K562 (cell line): ENCODE measurements around the gene HMGN5. TPM values are rescaled to one million over a fixed set of nuclear protein-coding genes. Genes with fewer than 3 reads are reported as not detected.

ENCODE experiments used
- ATAC-seq: fragments of 200-7000 bp; cut with Tn5 transposase; 3 replicates; pipeline ENCODE4 v1.9.1; 2020; ENCODE audit warnings: moderate library complexity
- BruUV-seq: library from RNA; stranded (reverse); fragments of 400-500 nt; replicated peaks from 2 replicates; lab custom pipeline; 2021; lab: Mats Ljungman, UMichigan
- CTCF ChIA-PET: fragments of 300-600 bp; formaldehyde crosslinking; extraction: SDS; loops from one replicate; lab custom pipeline; 2021; ENCODE audit warnings: low intra/inter-chr PET ratio; lab: Yijun Ruan, JAX
- POLR2A ChIA-PET: fragments of 300-600, 350-650 bp; sonication (Branson Sonifier 250); formaldehyde crosslinking; extraction: SDS; loops from one replicate; lab custom pipeline; 2021; ENCODE audit warnings: antibody characterized with exemption, inconsistent platforms; lab: Yijun Ruan, JAX
- DNase-seq, 4 experiments: peaks; one replicate each; pipeline versions ENCODE4 v3.0.0 to v3.0.0-alpha.2; 2011 to 2018; ENCODE audit warnings: low spot score in 3 of 4, mixed read lengths in 3 of 4; ENCODE audit errors: extremely low read depth in 1 of 4
- FAIRE-seq: peaks from 2 replicates; lab custom pipeline; 2011; peaks lifted over from hg19 to GRCh38; lab: Jason Lieb, UNC
- H2AFZ ChIP-seq: 2 replicates; pipeline ENCODE4 v1.6.0; 2011; ENCODE audit warnings: low read depth, low read length, control low read depth, inconsistent platforms
- H3K27ac ChIP-seq: fragments of 200-600 bp; 3 replicates; pipeline ENCODE4 v1.8.0; 2011; ENCODE audit warnings: low read depth, mild to moderate bottlenecking, control low read depth, inconsistent platforms, low read length, moderate library complexity, mixed read lengths; ENCODE audit errors: extremely low read depth
- H3K27me3 ChIP-seq, 2 experiments: fragments of 300-600 bp in 1 of 2; 2 replicates in 1 of 2; 3 replicates in 1 of 2; pipeline versions ENCODE4 v1.6.0 to v1.8.0; 2011; ENCODE audit warnings: inconsistent platforms in 2 of 2, low read length in 2 of 2, mild to moderate bottlenecking in 1 of 2, mixed read lengths in 1 of 2, moderate library complexity in 1 of 2; ENCODE audit not compliant: control insufficient read depth in 2 of 2, insufficient read depth in 2 of 2
- H3K36me3 ChIP-seq: fragments of 300-600 bp; 3 replicates; pipeline ENCODE4 v1.8.0; 2011; ENCODE audit warnings: mild to moderate bottlenecking, low read length, inconsistent platforms; ENCODE audit not compliant: control insufficient read depth, insufficient read depth
- H3K4me1 ChIP-seq, 2 experiments: fragments of 200-600 bp in 1 of 2; replicated peaks in 1 of 2; 2 replicates in 1 of 2; 3 replicates in 1 of 2; pipeline versions ENCODE4 v1.5.1 to v1.8.0; 2011; ENCODE audit warnings: inconsistent platforms in 2 of 2, low read length in 2 of 2, mild to moderate bottlenecking in 1 of 2, mixed read lengths in 1 of 2, moderate library complexity in 1 of 2; ENCODE audit not compliant: control insufficient read depth in 2 of 2, insufficient read depth in 2 of 2
- H3K4me2 ChIP-seq: 2 replicates; pipeline ENCODE4 v1.6.1; 2011; ENCODE audit warnings: low read length, control low read depth, inconsistent platforms, mixed read lengths; ENCODE audit not compliant: insufficient read depth
- H3K4me3 ChIP-seq: fragments of 200-600 bp; sonication (generic), shearing (Covaris generic); 2 replicates; pipeline ENCODE4 v1.5.1; 2016; ENCODE audit warnings: control low read depth, inconsistent platforms
- H3K79me2 ChIP-seq: fragments of 200-600 bp; 3 replicates; pipeline ENCODE4 v1.8.0; 2011; ENCODE audit warnings: low read length, inconsistent platforms; ENCODE audit not compliant: control insufficient read depth, insufficient read depth
- H3K9ac ChIP-seq, 2 experiments: 2 replicates each; pipeline versions ENCODE4 v1.6.0 to v1.6.1; 2011; ENCODE audit warnings: low read depth in 2 of 2, low read length in 2 of 2, control low read depth in 1 of 2, inconsistent platforms in 1 of 2, mild to moderate bottlenecking in 1 of 2, mixed read lengths in 1 of 2; ENCODE audit not compliant: insufficient read depth in 1 of 2
- H3K9me1 ChIP-seq: one replicate; pipeline ENCODE4 v1.6.0; 2011; ENCODE audit warnings: inconsistent platforms, mild to moderate bottlenecking, low read length, moderate library complexity; ENCODE audit not compliant: control insufficient read depth, insufficient read depth
- H3K9me3 ChIP-seq: replicated peaks from 2 replicates; pipeline ENCODE4 v1.5.1; 2011; ENCODE audit warnings: low read depth, low read length, inconsistent platforms; ENCODE audit not compliant: control insufficient read depth, insufficient read depth
- H4K20me1 ChIP-seq: replicated peaks from 2 replicates; pipeline ENCODE4 v1.6.1; 2011; ENCODE audit warnings: low read length, inconsistent platforms, mixed read lengths; ENCODE audit not compliant: control insufficient read depth, insufficient read depth
- CTCF ChIP-seq, 3 experiments: IDR thresholded peaks in 2 of 3; conservative IDR thresholded peaks in 1 of 3; 2 replicates each; pipeline ENCODE4 v1.5.1; 2011 to 2012; ENCODE audit warnings: low read length in 3 of 3, mild to moderate bottlenecking in 3 of 3, control low read depth in 2 of 3, improper control_type of control experiment in 1 of 3, inconsistent platforms in 1 of 3, low read depth in 1 of 3, mixed read lengths in 1 of 3, moderate library complexity in 1 of 3; ENCODE audit not compliant: insufficient read depth in 2 of 3
- IRF9 ChIP-seq: fragments of 450-650 bp; IDR thresholded peaks from 2 replicates; pipeline ENCODE4 v1.6.1; 2016; ENCODE audit warnings: missing biosample characterization, missing genetic modification characterization
- RAD21 ChIP-seq, 2 experiments: fragments of 250-450 bp in 1 of 2; fragments of 450-650 bp in 1 of 2; sonication (Bioruptor Pico) in 1 of 2; formaldehyde crosslinking in 1 of 2; IDR thresholded peaks in 1 of 2; conservative IDR thresholded peaks in 1 of 2; 2 replicates each; pipeline versions ENCODE4 v1.4.0 to v1.8.0; 2020 to 2022; ENCODE audit warnings: mild to moderate bottlenecking in 2 of 2, moderate library complexity in 1 of 2
- SMC3 ChIP-seq: conservative IDR thresholded peaks from 2 replicates; pipeline ENCODE4 v1.6.1; 2011; ENCODE audit warnings: low read depth, low read length, improper control_type of control experiment; ENCODE audit not compliant: insufficient read depth
- ZNF311 ChIP-seq: fragments of 250-450 bp; sonication (Bioruptor Pico); IDR thresholded peaks from 2 replicates; pipeline ENCODE4 v1.4.0; 2020; ENCODE audit warnings: mild to moderate bottlenecking, moderate library complexity
- WGBS: fragments of 100-300 bp; shearing (Covaris generic); methylation state at CpG from one replicate; pipeline ENCODE4 v1.1.6; 2016; ENCODE audit warnings: low coverage, mixed read lengths; ENCODE audit not compliant: insufficient coverage; ENCODE audit errors: missing lambda C conversion rate; 5-methylcytosine and 5-hydroxymethylcytosine counted together
- in situ Hi-C: fragments of 300-500 bp; cut with MboI; formaldehyde crosslinking; loops from 4 replicates; pipeline ENCODE4 v1.15.0; 2018; ENCODE audit warnings: inconsistent platforms, mixed read lengths
- intact Hi-C: fragments of 100-400 bp; cut with micrococcal nuclease; formaldehyde crosslinking; loops from 2 replicates; pipeline ENCODE4 v1.14.2; 2022
- polyA plus RNA-seq, 8 experiments: library from polyadenylated mRNA; depleted of rRNA in 4 of 8; stranded (reverse) in 5 of 8; unstranded in 3 of 8; fragments of >200 nt; fragmentation: Nextera tagmentation in 2 of 8; fragmentation: Illumina TruSeq in 1 of 8; extraction: Ambion mirVana in 2 of 8; extraction: Trizol in 1 of 8; gene quantifications; 2 replicates each; pipeline versions ENCODE4 v1.2.1 to v1.2.3, GENCODE V29; 2011 to 2014; ENCODE audit warnings: inconsistent platforms in 1 of 8, missing spikeins in 1 of 8
- total RNA-seq, 7 experiments: library from RNA; depleted of rRNA in 6 of 7; stranded (reverse); fragments of >200 nt in 6 of 7; fragmentation: Illumina TruSeq in 2 of 7; extraction: Trizol in 2 of 7; gene quantifications; 2 replicates each; pipeline versions ENCODE4 v1.2.1 to v1.2.3, GENCODE V29; 2011 to 2021; ENCODE audit warnings: low replicate concordance in 1 of 7

The HMGN5 gene
- total and polyA plus RNA-seq, 9 of the 15 experiments (the other 6 are each of a cell fraction or from before 2014, with no cell fraction given) = 2.5 to 56.1 (median 7.0) TPM

DNA sequence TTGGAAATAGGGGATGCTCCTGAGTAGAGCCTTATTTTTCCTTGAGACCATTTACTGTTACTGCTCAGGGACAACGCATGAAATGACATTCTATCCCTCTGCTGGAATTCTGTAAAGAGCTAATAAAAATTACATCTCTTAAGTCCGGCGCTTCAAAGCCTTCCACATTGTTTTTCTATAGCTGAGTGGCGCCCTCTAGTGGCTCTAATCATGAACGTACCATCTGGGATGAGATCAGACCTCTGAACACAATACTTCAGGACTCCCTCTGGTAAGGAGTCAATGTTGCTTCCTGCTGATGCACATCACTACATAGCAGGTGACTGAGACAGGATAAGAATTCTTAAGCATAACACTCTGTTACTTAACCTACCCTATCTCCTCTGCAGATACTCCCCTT lies 6.0 kb downstream of the HMGN5 start:
- Histone ChIP-seq H2AFZ (no peak overlapping the region), H3K9ac (no peak overlapping the region), H3K4me2 (no peak overlapping the region), H3K27me3 (no peaks in the 10 kb centered on the region), H3K9me3 (no peaks in the 10 kb centered on the region), H3K4me1 (no peaks in the 10 kb centered on the region), H3K9me1 (no peaks in the 10 kb centered on the region), H3K79me2 (no peaks in the 10 kb centered on the region), H3K36me3 (no peaks in the 10 kb centered on the region), H3K4me3 (no peak overlapping the region), H3K27ac (no peak overlapping the region), H4K20me1 (no peaks in the 10 kb centered on the region)
- DNase-seq (peak; percentile 25 to 63 (median 50)), ATAC-seq (peak; percentile 86), FAIRE-seq (peak; percentile 76)
- ChIA-PET POLR2A (no interaction called here), CTCF (no interaction called here)
- intact Hi-C loops = loop anchor here (5.0 kb wide), 1 partner anchor 318 kb away; no protein-coding TSS in a partner anchor
- WGBS = 5% methylated on average over 5 of the region's 5 CpGs
- in situ Hi-C loops = no loop called here
- TF ChIP-seq IRF9 (tag) = no peak
- TF ChIP-seq ZNF311 (CRISPR knock-in tag) = no peak
- TF ChIP-seq RAD21 (CRISPR knock-in tag; conservative IDR thresholded peaks at IDR 0.05 in 1 of 2, IDR thresholded peaks at IDR 0.05 in 1 of 2) = peak in 1 of 2 experiments; percentile 45; a peak in 2 of 4 replicates
- 0 out of 2 replicates have a peak, but pooled peaks have one; percentile 7 for TF ChIP-seq SMC3
- peak; percentile 35 to 51 (median 46); a peak in 3 of 6 replicates for TF ChIP-seq CTCF (IDR thresholded peaks at IDR 0.05 in 2 of 3, conservative IDR thresholded peaks at IDR 0.05 in 1 of 3; ENCODE audit: insufficient read depth in 2 of 3, low read depth in 1 of 3, low read length in 3 of 3)
- no TSS peak for BruUV-seq
